Osteoblast (primary cell): ENCODE measurements around the gene PEX6. TPM values are rescaled to one million over a fixed set of nuclear protein-coding genes. Genes with fewer than 3 reads are reported as not detected.

Experiments
- DNase-seq: peaks from one replicate; pipeline ENCODE4 v3.0.0; 2011; ENCODE audit warnings: low spot score, mixed read lengths; ENCODE audit not compliant: insufficient read length; ENCODE audit errors: missing footprints
- H2AFZ ChIP-seq: 2 replicates; pipeline ENCODE4 v1.6.0; 2011; ENCODE audit warnings: mild to moderate bottlenecking, low read length
- H3K27ac ChIP-seq: 2 replicates; pipeline ENCODE4 v1.5.1; 2011; ENCODE audit warnings: mild to moderate bottlenecking, low read depth, low read length, moderate library complexity
- H3K27me3 ChIP-seq: 2 replicates; pipeline ENCODE4 v1.6.0; 2012; ENCODE audit warnings: mild to moderate bottlenecking, control low read depth, inconsistent platforms, low read length, moderate library complexity; ENCODE audit not compliant: insufficient read depth
- H3K36me3 ChIP-seq: 2 replicates; pipeline ENCODE4 v1.5.1; 2011; ENCODE audit warnings: mild to moderate bottlenecking, low read length, control low read depth, moderate library complexity; ENCODE audit not compliant: insufficient read depth
- H3K4me1 ChIP-seq: 2 replicates; pipeline ENCODE4 v1.5.1; 2011; ENCODE audit warnings: mild to moderate bottlenecking, low read length, control low read depth, moderate library complexity; ENCODE audit not compliant: insufficient read depth
- H3K4me2 ChIP-seq: 2 replicates; pipeline ENCODE4 v1.6.0; 2011; ENCODE audit warnings: mild to moderate bottlenecking, low read length; ENCODE audit not compliant: insufficient read depth
- H3K4me3 ChIP-seq: fragments of 200-600 bp; sonication (generic); 3 replicates; pipeline ENCODE4 v1.5.1; 2012; ENCODE audit warnings: mild to moderate bottlenecking, low read length, inconsistent platforms; ENCODE audit not compliant: insufficient read depth
- H3K79me2 ChIP-seq: 2 replicates; pipeline ENCODE4 v1.6.0; 2012; ENCODE audit warnings: mild to moderate bottlenecking, low read length, control low read depth, inconsistent platforms; ENCODE audit not compliant: insufficient read depth
- H3K9me3 ChIP-seq: 2 replicates; pipeline ENCODE4 v1.5.1; 2011; ENCODE audit warnings: low read depth, low read length, control low read depth
- H4K20me1 ChIP-seq: 2 replicates; pipeline ENCODE4 v1.6.0; 2012; ENCODE audit warnings: mild to moderate bottlenecking, low read length, control low read depth; ENCODE audit not compliant: insufficient read depth
- CTCF ChIP-seq: IDR thresholded peaks from 2 replicates; pipeline ENCODE4 v1.5.1; 2011; ENCODE audit warnings: mild to moderate bottlenecking, low read depth, low read length, moderate library complexity; ENCODE audit errors: extremely low read depth
- total RNA-seq: library from RNA; depleted of rRNA; stranded (reverse); fragments of >200 nt; gene quantifications from 2 replicates; pipeline ENCODE4 v1.2.3, GENCODE V29; 2012

The PEX6 gene
- total RNA-seq, 1 donor = 23.5 TPM

- TF ChIP-seq CTCF = no peak
- Histone ChIP-seq H3K27ac (no peak overlapping the region), H4K20me1 (peaks cover 5% of the 10 kb centered on the region), H3K27me3 (no peaks in the 10 kb centered on the region), H3K79me2 (peaks cover 14% of the 10 kb centered on the region), H3K36me3 (peaks cover 2% of the 10 kb centered on the region), H3K9me3 (no peaks in the 10 kb centered on the region), H3K4me3 (no peak overlapping the region), H3K4me2 (no peak overlapping the region), H3K4me1 (peaks cover 3% of the 10 kb centered on the region), H2AFZ (no peak overlapping the region)
- no peak for DNase-seq
Measured at GRCh38 chr6:42996513-42996912, 17.5 kb upstream of the PEX6 start.

- H3K36me3 ChIP-seq = peaks cover 20% of the 10 kb centered on the region
- H4K20me1 ChIP-seq = peaks cover 6% of the 10 kb centered on the region
- H3K9me3 ChIP-seq = no peaks in the 10 kb centered on the region
- H3K27ac ChIP-seq = no peak overlapping the region
- no peak overlapping the region for H3K4me3 ChIP-seq
- H3K27me3 ChIP-seq = no peaks in the 10 kb centered on the region
- H3K4me1 ChIP-seq = peaks cover 10% of the 10 kb centered on the region
- TF ChIP-seq CTCF = no peak
- H3K79me2 ChIP-seq = peaks cover 18% of the 10 kb centered on the region
- no peak overlapping the region for H2AFZ ChIP-seq
- no peak overlapping the region for H3K4me2 ChIP-seq
- DNase-seq = no peak
Measured at GRCh38 chr6:42993445-42993844, 14.5 kb upstream of the PEX6 start.

GRCh38 chr6:42989923-42990322 is 10.9 kb upstream of the PEX6 start:
- H3K79me2 ChIP-seq = peaks cover 43% of the 10 kb centered on the region
- H3K4me3 ChIP-seq = no peak overlapping the region
- peaks cover 20% of the 10 kb centered on the region for H3K36me3 ChIP-seq
- H3K4me2 ChIP-seq = no peak overlapping the region
- H2AFZ ChIP-seq = no peak overlapping the region
- no peaks in the 10 kb centered on the region for H3K9me3 ChIP-seq
- peaks cover 33% of the 10 kb centered on the region for H3K4me1 ChIP-seq
- peaks cover 22% of the 10 kb centered on the region for H4K20me1 ChIP-seq
- no peaks in the 10 kb centered on the region for H3K27me3 ChIP-seq
- H3K27ac ChIP-seq = no peak overlapping the region
- TF ChIP-seq CTCF = no peak
- DNase-seq = peak; percentile 34

GRCh38 chr6:42988486-42989020 is 9.6 kb upstream of the PEX6 start:
- TF ChIP-seq CTCF = no peak
- peaks cover 20% of the 10 kb centered on the region for H3K36me3 ChIP-seq
- H3K9me3 ChIP-seq = no peaks in the 10 kb centered on the region
- no peaks in the 10 kb centered on the region for H3K27me3 ChIP-seq
- DNase-seq = peak; percentile 89
- no peak overlapping the region for H3K27ac ChIP-seq
- peaks cover 46% of the 10 kb centered on the region for H3K79me2 ChIP-seq
- no peak overlapping the region for H3K4me2 ChIP-seq
- no peak overlapping the region for H3K4me3 ChIP-seq
- peaks cover 37% of the 10 kb centered on the region for H3K4me1 ChIP-seq
- no peak overlapping the region for H2AFZ ChIP-seq
- peaks cover 22% of the 10 kb centered on the region for H4K20me1 ChIP-seq
